HuH-7.5 (cell line): ENCODE results near the gene TOM1L1.

Source experiments
- DNase-seq: peaks from one replicate; pipeline ENCODE4 v3.0.0; 2011; ENCODE audit warnings: low spot score

The TOM1L1 gene

DNA sequence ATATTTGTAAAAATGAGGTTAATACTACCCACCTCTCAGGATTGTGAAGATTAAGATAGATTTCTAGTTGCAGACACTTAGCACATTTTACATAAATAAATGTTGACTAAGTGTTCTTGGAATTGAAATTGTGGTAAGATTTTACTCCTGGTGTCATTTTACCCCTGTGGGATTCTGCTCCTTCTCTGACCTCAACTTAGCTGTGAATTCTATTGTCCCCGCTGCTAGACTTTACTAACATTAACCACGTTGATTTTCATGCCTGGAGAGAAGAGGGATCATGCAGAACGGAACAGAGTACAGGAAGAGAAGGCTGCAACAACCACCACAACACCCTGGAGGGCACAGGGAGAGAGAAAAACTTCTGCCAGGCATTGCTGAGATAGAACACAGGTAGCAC, 2.1 kb upstream of the TOM1L1 start:
- DNase-seq: no peak

DNA sequence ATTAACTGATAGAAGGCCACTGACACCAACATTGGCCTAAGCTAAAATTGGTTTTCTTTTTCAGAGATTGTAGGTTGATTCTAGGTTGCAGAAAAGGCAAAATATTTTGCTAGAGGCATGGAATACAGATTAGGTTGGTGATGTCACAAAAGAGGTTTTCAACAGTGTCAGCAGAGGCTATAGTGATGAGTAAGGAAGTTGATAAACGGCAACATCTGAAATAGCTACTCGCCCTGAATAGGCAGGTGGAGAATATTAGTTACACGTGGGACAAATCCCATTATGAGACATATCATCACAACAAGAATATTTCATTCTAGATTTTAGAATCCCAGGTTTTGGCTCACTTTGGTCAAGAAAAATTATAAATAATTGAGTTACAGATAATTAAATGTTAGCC, 1.5 kb upstream of the TOM1L1 start:
- DNase-seq: no peak

DNA sequence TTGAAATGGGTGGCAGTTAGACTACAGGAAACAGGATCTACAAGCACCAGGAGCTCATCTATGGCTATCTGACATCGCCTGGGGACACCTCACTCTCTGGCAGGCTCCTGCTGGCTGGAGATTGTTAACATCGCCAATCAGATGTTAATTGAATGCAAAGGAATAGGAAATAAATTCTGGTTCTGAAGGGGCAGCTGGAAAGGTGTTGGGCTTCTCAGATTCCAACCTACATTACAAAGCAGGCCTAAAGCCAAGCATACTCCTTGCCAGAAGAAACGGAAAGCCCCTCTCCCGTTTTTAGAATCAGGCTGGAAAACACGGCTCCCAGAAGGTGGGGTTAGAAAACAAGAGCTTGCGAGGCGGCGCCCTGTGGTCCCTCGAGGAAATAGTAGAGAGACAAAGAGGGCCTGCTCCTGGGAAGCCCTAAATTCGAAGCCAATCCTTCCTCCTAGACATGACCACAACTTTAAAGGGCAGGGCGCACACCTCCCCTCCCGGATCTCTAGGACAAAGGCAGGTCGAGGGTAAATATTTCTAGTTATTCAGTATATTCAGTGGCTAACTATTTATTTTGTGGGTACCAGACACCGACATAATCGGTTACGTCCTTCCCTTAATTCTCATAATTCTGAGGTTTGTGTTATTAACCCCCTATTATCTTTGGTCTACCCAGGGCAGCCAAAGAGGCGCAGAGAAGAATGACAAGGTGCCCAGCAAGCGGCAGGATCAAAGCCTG, 763 bp upstream of the TOM1L1 start:
- no peak for DNase-seq

DNA sequence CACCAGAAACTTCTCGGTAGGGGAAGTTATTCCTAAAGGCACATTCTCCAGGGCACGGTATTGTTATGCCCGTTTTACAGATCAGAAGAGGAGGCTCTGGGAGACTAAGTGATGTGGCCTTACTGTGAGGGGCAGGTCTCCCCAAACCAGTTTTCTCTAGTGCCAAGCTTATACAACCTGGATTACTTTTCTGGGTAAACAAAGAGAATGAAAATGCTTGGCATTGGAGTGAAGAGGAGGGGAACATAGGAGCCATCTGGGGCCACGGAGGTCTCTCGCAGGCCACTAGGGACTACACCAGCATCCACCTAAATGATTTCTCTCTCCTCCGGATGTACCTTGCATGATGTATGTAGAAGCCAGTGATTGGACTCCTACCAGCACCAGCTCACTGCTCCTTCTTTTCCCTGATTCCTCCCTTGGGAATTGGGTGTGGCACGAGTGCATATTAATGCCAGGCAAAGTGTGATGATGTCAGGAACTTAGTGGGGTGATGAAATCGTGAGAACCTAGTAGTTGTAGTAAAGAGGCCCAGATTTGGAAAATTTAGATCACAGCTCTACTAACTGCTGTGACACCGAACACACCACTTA, 674 bp downstream of the TOM1L1 start:
- no peak for DNase-seq

DNA sequence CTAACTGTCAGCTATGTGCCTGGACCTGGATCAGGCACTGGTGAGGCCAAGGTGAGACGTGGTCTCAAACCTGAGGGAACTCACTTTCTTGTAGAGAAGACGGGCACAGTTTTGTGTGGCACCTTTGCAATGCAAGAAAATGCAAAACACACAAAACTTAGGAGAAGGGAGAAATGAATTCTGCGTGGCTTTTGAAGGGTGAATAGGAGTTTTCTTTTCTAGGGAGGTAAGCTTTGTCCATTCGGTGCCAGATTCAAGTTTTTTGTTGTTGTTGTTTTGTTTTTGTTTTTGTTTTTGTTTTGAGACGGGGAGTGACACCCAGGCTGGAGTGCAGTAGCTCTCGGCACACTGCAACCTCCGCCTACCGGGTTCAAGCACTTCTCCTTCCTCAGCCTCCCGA, 1.4 kb downstream of the TOM1L1 start:
- DNase-seq: no peak

DNA sequence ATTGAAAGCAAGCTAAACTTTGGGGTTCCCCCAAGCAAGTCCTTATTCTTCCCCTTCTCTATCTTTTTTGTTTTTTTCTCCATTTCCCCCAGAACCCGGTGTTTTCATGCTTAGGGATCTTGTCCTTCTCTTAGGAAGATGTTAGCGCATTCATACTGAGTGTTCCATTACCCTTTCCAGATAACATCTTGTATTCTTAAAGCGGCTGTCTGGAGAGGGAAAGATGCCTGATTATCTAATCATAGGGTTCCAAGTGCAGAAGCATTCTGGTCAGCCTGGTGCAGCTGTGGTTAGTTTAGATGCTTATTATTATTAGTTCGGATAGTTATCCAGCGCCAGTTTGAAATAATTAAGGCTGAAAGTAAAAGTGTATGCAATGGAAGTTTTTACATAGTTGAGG, 2.0 kb downstream of the TOM1L1 start:
- no peak for DNase-seq

DNA sequence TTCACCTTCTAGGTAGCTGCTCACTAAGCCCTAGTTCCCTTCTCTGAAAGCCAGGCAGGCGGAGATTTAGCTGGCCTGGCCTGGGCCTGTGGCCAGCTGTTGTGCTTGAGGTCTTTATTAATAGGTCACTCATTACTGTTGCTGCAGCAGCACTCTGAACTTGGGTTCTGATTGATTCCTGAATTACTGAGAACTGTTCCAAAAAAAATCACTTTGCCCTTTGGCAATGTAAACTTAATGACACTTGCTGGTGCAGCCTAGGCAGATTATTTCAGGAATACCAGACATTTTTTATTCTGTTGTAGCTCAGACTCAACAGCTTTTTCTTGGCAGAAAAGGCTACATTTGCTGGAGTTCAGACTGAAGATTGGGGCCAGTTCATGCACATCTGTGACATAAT, 2.7 kb downstream of the TOM1L1 start:
- peak; percentile 23 for DNase-seq

DNA sequence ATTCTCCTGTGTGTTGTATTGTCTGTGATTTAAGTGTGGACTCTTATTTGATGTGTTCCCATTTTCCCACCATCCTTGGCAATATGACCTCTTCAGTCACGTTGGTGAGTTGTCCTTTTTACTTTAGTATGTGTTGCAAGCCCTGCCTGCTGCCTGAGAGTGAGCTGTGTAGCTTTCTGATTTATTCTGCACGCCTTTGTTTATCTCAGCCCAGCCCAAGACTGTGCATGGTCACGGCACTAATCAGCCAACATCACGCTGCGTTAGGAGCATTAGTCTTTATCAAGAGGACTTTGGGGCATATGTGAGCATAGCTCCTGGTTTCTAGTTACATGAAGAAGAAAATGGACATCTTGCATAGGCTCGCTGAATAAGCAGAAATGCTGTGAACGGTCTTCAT, 6.0 kb downstream of the TOM1L1 start:
- no peak for DNase-seq

DNA sequence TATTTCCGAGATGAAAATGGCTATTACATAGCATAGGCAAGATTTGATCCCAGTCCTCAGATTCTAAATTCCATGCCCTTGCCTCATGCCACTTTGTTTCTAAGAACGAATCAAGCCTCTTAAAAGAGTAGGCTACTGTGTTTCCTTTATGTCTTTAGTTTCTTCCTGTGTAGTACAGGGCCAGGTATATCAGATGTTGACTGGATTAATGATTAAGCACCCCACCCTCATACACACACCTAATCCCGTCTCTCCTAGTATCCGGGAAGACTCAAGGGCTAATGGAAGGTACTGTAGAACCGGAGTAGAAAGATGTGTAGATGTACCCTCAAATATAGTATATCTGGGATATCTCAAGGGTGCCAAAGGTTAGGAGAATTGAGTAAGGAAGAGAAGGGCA, 6.7 kb downstream of the TOM1L1 start:
- DNase-seq: no peak

DNA sequence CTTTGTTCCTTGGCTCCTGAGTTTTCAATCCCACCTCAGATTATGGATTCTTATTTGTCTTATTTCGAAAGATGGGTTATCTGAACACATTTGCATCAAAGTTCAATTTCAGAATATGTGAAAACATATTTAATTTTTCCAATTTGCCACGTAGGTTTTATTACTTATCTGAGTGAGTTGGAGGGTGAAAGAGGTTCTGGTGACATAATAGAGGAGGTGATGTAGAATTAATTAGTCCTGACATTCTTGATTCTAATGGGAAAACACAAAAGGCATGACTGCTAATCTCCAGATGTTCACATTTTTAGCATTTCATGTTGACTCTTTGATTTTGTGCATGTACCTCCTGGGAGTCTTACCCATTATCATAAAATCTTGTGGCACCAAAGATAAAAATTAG, 9.1 kb downstream of the TOM1L1 start:
- no peak for DNase-seq

DNA sequence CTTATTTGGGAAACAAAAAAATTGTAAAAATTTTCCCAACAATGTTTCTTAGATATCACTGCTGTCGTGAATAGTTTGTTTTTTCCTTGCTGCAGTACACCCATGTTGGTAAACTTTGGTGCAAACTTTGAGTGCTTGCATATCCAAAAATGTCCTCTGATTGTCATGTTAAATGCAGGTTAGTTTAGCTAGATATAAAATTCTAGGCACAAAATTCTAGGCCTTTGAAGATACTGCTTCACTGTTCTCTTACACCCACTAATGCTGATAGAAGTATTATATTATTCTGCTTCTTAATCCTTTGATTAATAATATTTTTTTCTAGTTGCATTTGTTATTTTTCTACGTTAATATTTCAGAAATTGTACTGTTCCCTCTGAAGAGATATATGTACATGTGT, 16.1 kb downstream of the TOM1L1 start:
- DNase-seq: no peak

DNA sequence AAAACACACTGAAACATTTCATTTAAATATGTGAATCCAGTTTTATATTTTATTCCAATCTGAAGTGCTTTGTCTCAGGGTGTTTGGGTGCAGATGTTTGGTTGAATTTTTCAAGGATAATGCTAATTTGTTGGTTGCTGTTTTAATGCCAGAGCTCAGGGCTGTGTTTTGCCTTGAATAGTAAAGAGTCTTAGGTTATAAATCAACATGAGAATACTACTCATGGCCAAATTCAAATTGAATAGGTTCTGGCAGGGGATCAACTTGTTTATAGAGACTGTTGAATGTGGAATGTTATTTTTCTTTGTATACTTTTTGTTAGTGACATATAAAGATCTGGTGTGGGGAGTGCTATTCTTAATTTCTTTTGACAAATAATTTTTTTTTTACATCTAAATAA, 18.8 kb downstream of the TOM1L1 start:
- no peak for DNase-seq

DNA sequence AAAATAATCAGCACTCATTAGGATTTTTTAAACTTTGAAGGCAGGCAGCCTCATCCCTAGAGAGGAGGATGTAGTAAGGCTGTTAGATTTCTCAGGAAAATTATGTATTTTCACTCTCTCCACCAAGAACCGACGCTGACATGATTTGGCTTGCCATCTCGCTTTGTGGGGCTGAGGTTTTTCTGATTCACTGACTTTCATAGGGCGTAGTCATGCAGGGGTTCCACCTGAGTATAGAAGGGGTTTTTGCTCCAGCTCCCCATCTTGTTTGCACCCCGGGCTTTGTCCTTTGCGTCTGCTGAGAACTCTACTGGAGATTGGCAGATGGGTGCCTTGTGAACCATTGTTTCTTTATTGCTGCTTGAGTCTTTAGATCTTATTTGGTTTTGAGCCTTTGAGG, 20.2 kb downstream of the TOM1L1 start:
- no peak for DNase-seq

DNA sequence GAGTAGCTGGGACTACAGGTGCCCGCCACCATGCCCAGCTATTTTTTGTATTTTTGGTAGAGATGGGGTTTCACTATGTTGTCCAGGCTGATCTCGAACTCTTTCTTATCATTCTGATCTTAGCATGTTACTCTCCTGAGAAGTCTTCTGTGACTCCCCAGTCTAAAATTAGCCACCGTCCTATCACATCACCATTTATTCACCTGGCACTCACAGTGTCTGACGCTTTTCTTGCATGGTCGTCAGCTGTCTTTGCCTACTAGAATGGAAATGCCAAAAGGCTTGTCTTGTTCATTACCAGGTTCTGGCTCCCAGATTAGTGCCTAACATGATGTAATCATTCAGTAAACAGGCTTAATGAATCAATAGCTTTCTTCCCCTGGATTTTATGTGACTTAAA, 23.8 kb downstream of the TOM1L1 start:
- DNase-seq: no peak

DNA sequence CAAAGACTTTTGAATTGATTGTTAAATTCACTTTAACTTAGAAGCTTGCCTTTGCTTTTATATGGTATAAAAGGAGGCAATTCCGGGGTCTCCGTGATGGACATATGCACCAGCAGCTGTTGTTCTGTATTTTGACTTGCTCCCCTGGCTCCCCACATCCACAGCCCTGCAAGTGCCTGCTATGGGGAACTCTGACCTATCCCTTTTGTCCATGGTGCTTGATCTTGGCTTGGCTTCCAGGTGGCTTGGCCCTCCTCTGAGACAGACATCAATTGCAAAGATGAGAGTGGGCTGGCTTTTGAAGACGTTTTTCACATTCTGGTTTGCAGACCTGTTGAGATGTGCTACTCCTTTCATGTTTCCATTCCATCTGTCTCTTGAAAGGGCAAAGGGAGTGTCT, 26.9 kb downstream of the TOM1L1 start:
- DNase-seq: no peak

DNA sequence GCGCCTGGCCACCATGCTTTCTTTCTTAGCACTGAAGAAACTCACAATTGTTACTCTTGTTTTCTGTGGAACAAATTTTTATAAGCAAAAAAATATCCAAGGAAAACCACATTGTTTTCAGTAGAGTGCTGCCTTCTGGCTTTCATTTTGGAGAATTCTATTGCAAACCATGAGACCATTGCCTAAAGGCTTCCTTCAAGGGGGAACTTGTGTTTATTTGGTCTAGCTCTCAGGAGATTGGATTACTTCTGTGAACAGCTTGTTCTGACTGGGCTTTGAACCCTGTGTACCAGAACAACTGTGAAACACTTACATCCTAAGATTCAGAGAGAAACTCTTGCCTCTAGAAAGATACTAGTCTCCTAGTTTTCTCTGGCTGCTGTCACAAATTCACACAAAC, 32.1 kb downstream of the TOM1L1 start:
- no peak for DNase-seq

DNA sequence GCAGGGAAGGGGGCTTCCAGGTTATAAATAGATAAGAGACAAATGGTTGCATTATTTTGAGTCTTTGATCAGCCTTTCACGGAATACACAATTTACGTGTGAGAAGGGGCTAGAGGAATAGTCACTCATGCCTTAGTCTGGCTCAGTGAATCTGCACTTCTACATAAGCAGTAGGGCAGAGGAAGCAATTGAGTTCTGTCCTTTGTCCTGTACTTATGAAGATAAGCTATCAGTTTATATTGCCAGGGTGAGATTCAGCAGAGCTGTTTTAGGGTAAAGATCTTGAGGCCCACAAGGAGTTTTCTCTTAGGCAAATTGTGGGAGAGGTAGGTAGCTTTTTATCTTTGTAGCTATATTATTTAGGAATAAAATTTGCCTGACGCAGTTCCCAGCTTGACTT, 33.3 kb downstream of the TOM1L1 start:
- DNase-seq: no peak

DNA sequence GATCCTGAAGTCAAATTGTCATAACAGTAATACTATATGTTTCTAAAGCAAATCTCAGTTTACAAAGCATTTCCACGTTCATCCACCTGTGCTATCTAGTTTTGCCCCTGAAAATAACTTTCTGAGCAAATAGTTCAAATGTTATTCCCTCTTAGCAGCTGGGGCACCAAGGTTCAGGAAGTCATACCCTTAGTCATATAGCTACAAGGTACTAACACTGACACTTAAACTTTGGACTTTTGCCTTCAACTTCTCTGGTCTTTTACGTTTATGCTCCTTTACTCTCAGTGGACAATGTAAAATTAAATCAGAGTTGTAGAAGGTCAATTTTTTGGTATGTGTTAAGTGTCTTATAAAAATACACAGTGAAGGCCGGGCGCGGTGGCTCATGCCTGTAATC, 34.8 kb downstream of the TOM1L1 start:
- DNase-seq: no peak

DNA sequence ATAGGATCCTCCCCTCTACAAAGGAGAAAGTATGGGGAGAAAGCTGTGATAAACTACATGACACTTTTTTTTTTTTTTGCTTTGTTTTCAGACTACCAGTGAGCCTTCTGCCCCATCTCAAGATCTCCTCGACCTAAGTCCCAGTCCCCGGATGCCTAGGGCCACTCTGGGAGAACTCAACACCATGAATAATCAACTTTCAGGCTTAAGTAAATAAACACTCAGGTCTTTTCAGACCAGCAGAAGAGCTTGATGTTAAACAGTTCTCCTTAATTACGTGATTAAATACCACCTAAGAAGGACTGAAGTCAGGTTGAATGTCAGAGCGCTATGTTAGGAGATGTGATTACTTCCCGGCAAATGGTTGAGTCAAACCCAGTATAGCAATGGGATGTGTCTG, 36.4 kb downstream of the TOM1L1 start:
- DNase-seq: no peak

DNA sequence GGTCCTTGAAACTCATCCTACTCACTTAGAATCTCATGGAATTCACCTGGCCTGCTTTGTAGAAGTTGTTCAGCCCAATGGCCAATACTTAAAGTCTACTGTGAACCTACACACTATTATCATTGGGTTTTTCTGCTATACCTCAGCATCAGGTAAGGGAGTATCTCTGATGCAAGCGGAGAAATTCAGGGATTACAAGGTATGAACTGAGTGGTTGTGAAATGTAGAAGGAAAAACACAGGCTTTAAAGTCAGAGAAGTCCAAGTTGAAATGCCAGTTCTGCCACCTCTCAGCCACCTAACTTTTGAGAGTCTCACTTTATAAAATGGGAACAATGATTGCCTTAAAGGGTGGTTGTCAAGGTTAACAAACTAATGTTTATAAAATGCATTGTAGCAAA, 36.8 kb downstream of the TOM1L1 start:
- no peak for DNase-seq

DNA sequence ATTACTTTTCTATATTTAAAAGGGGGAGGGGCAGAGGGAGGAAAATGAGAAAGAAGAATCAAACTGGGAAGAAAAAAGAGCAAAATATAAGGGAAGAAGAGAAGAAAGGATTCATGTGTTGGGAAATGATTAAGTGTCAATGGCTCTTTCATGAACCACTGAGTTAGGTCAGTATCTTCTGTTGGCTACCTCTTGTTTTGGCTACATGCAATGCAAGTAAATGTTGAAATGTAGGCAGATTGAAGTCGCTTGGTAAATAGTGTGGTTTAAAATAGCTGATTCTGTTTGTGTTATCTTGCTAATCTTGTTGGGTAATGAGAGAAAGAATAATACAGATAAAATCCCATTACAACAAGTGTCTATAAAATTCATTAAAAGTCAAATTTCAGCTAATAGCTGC, 40.6 kb downstream of the TOM1L1 start:
- no peak for DNase-seq

DNA sequence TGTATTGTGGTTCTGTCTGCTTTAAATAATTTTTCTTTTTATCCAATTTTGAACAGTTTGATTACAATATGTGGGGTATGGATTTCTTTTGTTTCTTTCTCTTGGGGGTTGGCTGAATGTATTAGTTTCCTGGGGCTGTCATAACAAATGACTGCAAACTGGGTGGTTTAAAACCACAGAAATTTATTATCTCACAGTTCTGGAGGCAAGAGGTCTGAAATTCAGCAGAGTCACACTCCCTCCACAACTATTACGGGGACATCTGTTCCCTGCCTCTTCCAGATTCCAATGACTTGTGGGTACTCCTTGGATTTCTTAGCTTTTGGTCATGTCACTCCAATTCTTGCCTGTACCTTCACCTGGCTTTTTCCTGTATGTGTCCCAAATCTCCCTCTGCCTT, 44.1 kb downstream of the TOM1L1 start:
- DNase-seq: no peak

DNA sequence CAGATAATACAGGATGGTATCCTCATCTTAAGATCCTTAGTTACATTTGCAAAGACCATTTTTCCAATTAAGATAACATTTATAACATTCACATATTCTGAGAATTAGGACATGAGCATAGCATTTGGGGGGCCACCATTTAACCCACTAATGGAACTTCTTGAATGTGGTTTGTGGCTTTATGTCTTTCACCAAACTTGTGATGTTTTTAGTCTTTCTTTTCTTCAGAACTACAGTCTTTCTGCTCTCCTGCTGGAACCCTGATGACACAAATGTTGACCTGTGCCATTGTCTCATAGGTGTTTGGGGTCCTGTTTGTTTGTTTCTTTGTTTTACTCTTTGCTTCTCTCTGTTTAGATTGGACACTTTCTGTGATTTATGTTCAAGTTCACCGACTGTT, 44.6 kb downstream of the TOM1L1 start:
- DNase-seq: no peak

DNA sequence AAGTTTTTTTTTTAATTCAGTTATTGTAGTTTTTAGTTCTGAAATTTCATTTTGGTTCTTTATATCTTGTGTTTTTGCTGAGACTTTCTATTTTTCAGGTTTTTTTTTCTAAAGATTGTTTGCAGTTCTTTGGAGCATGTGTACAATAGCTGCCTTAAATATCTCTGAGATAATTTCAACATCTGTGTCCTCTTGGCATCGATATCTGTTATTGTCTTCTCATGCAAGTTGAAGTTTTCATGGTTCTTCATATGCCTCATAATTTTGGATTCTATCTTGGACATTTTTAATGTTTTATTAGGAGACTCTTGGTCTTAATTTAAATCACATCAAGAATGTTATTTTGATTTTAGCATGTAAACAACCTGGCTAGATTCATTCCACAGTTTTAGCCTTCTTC, 45.0 kb downstream of the TOM1L1 start:
- no peak for DNase-seq
